HepG2 (cell line): ENCODE results near the gene LIN28B. TPM values are rescaled to one million over a fixed set of nuclear protein-coding genes. Genes with fewer than 3 reads are reported as not detected.
A peak's percentile ranks its signal among the peaks of the same experiment; 100 is the strongest.

Source experiments
- ATF5 ChIP-seq: sonication (generic); formaldehyde crosslinking; IDR thresholded peaks from 2 replicates; pipeline ENCODE4 v1.4.0; 2020; ENCODE audit warnings: mild to moderate bottlenecking, low read depth, missing genetic modification reagents
- CHD2 ChIP-seq: IDR thresholded peaks from 2 replicates; pipeline ENCODE4 v1.6.1; 2011; ENCODE audit warnings: low read depth, low read length, improper control_type of control experiment
- DNMT1 ChIP-seq: sonication (generic); formaldehyde crosslinking; IDR thresholded peaks from 2 replicates; pipeline ENCODE4 v1.5.1; 2020; ENCODE audit warnings: mild to moderate bottlenecking, missing genetic modification reagents
- DR1 ChIP-seq: sonication (generic); formaldehyde crosslinking; IDR thresholded peaks from 2 replicates; pipeline ENCODE4 v1.8.0; 2021; ENCODE audit warnings: mild to moderate bottlenecking, missing genetic modification reagents, inconsistent platforms
- EED ChIP-seq: sonication (generic); formaldehyde crosslinking; IDR thresholded peaks from 2 replicates; pipeline ENCODE4 v1.5.0; 2020; ENCODE audit warnings: mild to moderate bottlenecking, missing genetic modification reagents
- ELF4 ChIP-seq: sonication (generic); formaldehyde crosslinking; IDR thresholded peaks from 2 replicates; pipeline ENCODE4 v1.5.0; 2020; ENCODE audit warnings: missing genetic modification reagents, mild to moderate bottlenecking, moderate library complexity, borderline replicate concordance
- ETV6 ChIP-seq: sonication (generic); formaldehyde crosslinking; conservative IDR thresholded peaks from 2 replicates; pipeline ENCODE4 v1.4.0; 2020; ENCODE audit warnings: missing genetic modification reagents
- JUN ChIP-seq: sonication (generic); formaldehyde crosslinking; IDR thresholded peaks from 2 replicates; pipeline ENCODE4 v1.4.0; 2020; ENCODE audit warnings: mild to moderate bottlenecking, missing genetic modification reagents
- KLF12 ChIP-seq: sonication (generic); formaldehyde crosslinking; IDR thresholded peaks from 2 replicates; pipeline ENCODE4 v1.4.0; 2020; ENCODE audit warnings: missing genetic modification reagents, borderline replicate concordance
- MIER2 ChIP-seq: IDR thresholded peaks from 2 replicates; pipeline ENCODE4 v1.6.1; 2016; ENCODE audit warnings: missing biosample characterization, missing genetic modification reagents
- NFATC3 ChIP-seq: sonication (generic); formaldehyde crosslinking; IDR thresholded peaks from 2 replicates; pipeline ENCODE4 v1.5.1; 2020; ENCODE audit warnings: mild to moderate bottlenecking, missing genetic modification reagents
- PAF1 ChIP-seq: IDR thresholded peaks from 2 replicates; pipeline ENCODE4 v1.6.1; 2016; ENCODE audit warnings: missing genetic modification reagents, missing compliant biosample characterization
- RCOR2 ChIP-seq: IDR thresholded peaks from 2 replicates; pipeline ENCODE4 v1.6.1; 2016; ENCODE audit warnings: missing biosample characterization, missing genetic modification reagents
- RFXAP ChIP-seq: sonication (generic); formaldehyde crosslinking; IDR thresholded peaks from 2 replicates; pipeline ENCODE4 v1.4.0; 2020; ENCODE audit warnings: missing genetic modification reagents, borderline replicate concordance
- SAP130 ChIP-seq: IDR thresholded peaks from 2 replicates; pipeline ENCODE4 v1.6.1; 2016; ENCODE audit warnings: low read depth
- SOX6 ChIP-seq, 2 experiments: fragments of 450-650 bp in 1 of 2; sonication (generic) in 1 of 2; formaldehyde crosslinking in 1 of 2; IDR thresholded peaks; 2 replicates each; pipeline versions ENCODE4 v1.4.0 to v1.6.1; 2017 to 2020; ENCODE audit warnings: antibody characterized with exemption in 1 of 2, mild to moderate bottlenecking in 1 of 2, missing genetic modification reagents in 1 of 2
- THAP8 ChIP-seq: sonication (generic); formaldehyde crosslinking; IDR thresholded peaks from 2 replicates; pipeline ENCODE4 v1.5.1; 2020; ENCODE audit warnings: missing genetic modification reagents, mild to moderate bottlenecking, borderline replicate concordance
- USF2 ChIP-seq, 2 experiments: sonication (generic) in 1 of 2; formaldehyde crosslinking in 1 of 2; IDR thresholded peaks; 2 replicates each; pipeline versions ENCODE4 v1.5.1 to v1.6.1; 2011 to 2020; ENCODE audit warnings: borderline replicate concordance in 1 of 2, low read depth in 1 of 2, low read length in 1 of 2, mild to moderate bottlenecking in 1 of 2, missing genetic modification reagents in 1 of 2, moderate library complexity in 1 of 2
- ZIK1 ChIP-seq: sonication (generic); formaldehyde crosslinking; IDR thresholded peaks from 2 replicates; pipeline ENCODE4 v1.5.0; 2020; ENCODE audit warnings: mild to moderate bottlenecking, low read depth, missing genetic modification reagents, borderline replicate concordance
- ZNF160 ChIP-seq: sonication (generic); formaldehyde crosslinking; IDR thresholded peaks from 2 replicates; pipeline ENCODE4 v1.8.0; 2022; ENCODE audit warnings: mild to moderate bottlenecking, inconsistent platforms, missing genetic modification reagents
- ZNF317 ChIP-seq: sonication (generic); formaldehyde crosslinking; IDR thresholded peaks from 2 replicates; pipeline ENCODE4 v1.5.0; 2020; ENCODE audit warnings: mild to moderate bottlenecking, missing genetic modification reagents
- ZNF337 ChIP-seq: sonication (generic); formaldehyde crosslinking; IDR thresholded peaks from 2 replicates; pipeline ENCODE4 v1.5.1; 2020; ENCODE audit warnings: missing genetic modification reagents, low read depth, mild to moderate bottlenecking, borderline replicate concordance
- ZNF512B ChIP-seq: sonication (generic); formaldehyde crosslinking; IDR thresholded peaks from 2 replicates; pipeline ENCODE4 v1.5.1; 2020; ENCODE audit warnings: missing genetic modification reagents, mild to moderate bottlenecking, borderline replicate concordance
- ZNF720 ChIP-seq: sonication (generic); formaldehyde crosslinking; IDR thresholded peaks from 2 replicates; pipeline ENCODE4 v1.4.0; 2020; ENCODE audit warnings: missing genetic modification reagents
- polyA plus RNA-seq, 8 experiments: library from polyadenylated mRNA; depleted of rRNA in 3 of 8; stranded (reverse) in 7 of 8; unstranded in 1 of 8; fragments of >200 nt; fragmentation: Illumina TruSeq in 4 of 8; extraction: Trizol in 4 of 8; gene quantifications; 2 replicates each; pipeline versions ENCODE4 v1.2.1 to v1.2.3, GENCODE V29; 2011 to 2016; ENCODE audit warnings: low read depth in 4 of 8, missing spikeins in 1 of 8, mixed read lengths in 1 of 8; ENCODE audit not compliant: insufficient read depth in 1 of 8
- total RNA-seq, 5 experiments: library from RNA; depleted of rRNA; stranded (reverse); fragments of >200 nt; fragmentation: Illumina TruSeq; extraction: Trizol; gene quantifications; 2 replicates each; pipeline ENCODE4 v1.2.3, GENCODE V29; 2016; ENCODE audit warnings: low read depth in 1 of 5

LIN28B gene
- total and polyA plus RNA-seq, 2 of the 13 experiments (the other 11 are each of a cell fraction or from before 2014, with no cell fraction given) = 14.5 to 56.8 TPM

- no peak for TF ChIP-seq ZIK1 (CRISPR knock-in tag)
- TF ChIP-seq DNMT1 (CRISPR knock-in tag) = no peak
- no peak for TF ChIP-seq ZNF512B (CRISPR knock-in tag)
- no peak for TF ChIP-seq ZNF337 (CRISPR knock-in tag)
- no peak for TF ChIP-seq JUN (CRISPR knock-in tag)
- peak; percentile 61 for TF ChIP-seq SAP130 (CRISPR knock-in tag)
- TF ChIP-seq SOX6 (IDR thresholded peaks at IDR 0.05) = no peak
- peak; percentile 30; the same call in 1 of the 2 replicates for TF ChIP-seq SOX6 (CRISPR knock-in tag; IDR thresholded peaks at IDR 0.05)
- TF ChIP-seq ETV6 = no peak
- no peak for TF ChIP-seq ZNF720
- TF ChIP-seq ZNF317 = no peak
- TF ChIP-seq THAP8 (CRISPR knock-in tag) = no peak
- 0 out of 2 replicates have a peak, but pooled peaks have one; percentile 33 for TF ChIP-seq CHD2
- TF ChIP-seq ATF5 (CRISPR knock-in tag) = no peak
- TF ChIP-seq ZNF160 (CRISPR knock-in tag) = no peak
- TF ChIP-seq NFATC3 (CRISPR knock-in tag) = no peak
- TF ChIP-seq PAF1 = no peak
- no peak for TF ChIP-seq ELF4 (CRISPR knock-in tag)
- no peak for TF ChIP-seq KLF12
- no peak for TF ChIP-seq EED (CRISPR knock-in tag)
- no peak for TF ChIP-seq RFXAP (CRISPR knock-in tag)
- no peak for TF ChIP-seq RCOR2
- no peak for TF ChIP-seq USF2 (IDR thresholded peaks at IDR 0.05; ENCODE audit: low read depth, low read length)
- no peak for TF ChIP-seq USF2 (CRISPR knock-in tag; IDR thresholded peaks at IDR 0.05; ENCODE audit: borderline replicate concordance)
- no peak for TF ChIP-seq DR1 (CRISPR knock-in tag)
- no peak for TF ChIP-seq MIER2 (CRISPR knock-in tag)
These were observed 778 bp upstream of the LIN28B start (continued) for GRCh38 chr6:104955927-104956730.
